GM18907 (cell line): ENCODE results near the gene NKX2-8.
"Not testable (repeated sequence)": the region's sequence is repeated elsewhere in the genome, so short reads cannot be mapped to it uniquely, and the experiment has no call there.

Experiments
- ATAC-seq: cut with Tn5 transposase; IDR thresholded peaks from one replicate; pipeline ENCODE4 v1.9.1; 2021; ENCODE audit warnings: mild to moderate bottlenecking, moderate library complexity; ENCODE audit not compliant: unreplicated experiment

The NKX2-8 gene

GRCh38 chr14:36580141-36580855 lies 2.1 kb downstream of the NKX2-8 start:
- no peak for ATAC-seq

GRCh38 chr14:36579573-36580140 lies 2.8 kb downstream of the NKX2-8 start:
- no peak for ATAC-seq

GRCh38 chr14:36579001-36579555 lies 3.3 kb downstream of the NKX2-8 start:
- ATAC-seq: no peak

- ATAC-seq: no peak
Observed at GRCh38 chr14:36570065-36570464, 12.3 kb downstream of the NKX2-8 start.

- ATAC-seq: no peak
Observed at GRCh38 chr14:36556811-36557433, 25.5 kb downstream of the NKX2-8 start.

- no peak for ATAC-seq
Observed at GRCh38 chr14:36555998-36556743, 26.2 kb downstream of the NKX2-8 start.

- ATAC-seq: peak; percentile 74
Observed at GRCh38 chr14:36553656-36554260, 28.7 kb downstream of the NKX2-8 start.

GRCh38 chr14:36550899-36551298 lies 31.5 kb downstream of the NKX2-8 start:
- ATAC-seq: no peak

GRCh38 chr14:36544280-36544679 lies 38.1 kb downstream of the NKX2-8 start:
- ATAC-seq: not testable (repeated sequence)

- no peak for ATAC-seq
Observed at GRCh38 chr14:36538051-36538450, 44.4 kb downstream of the NKX2-8 start.
